Fibroblast of skin of abdomen (primary cell): Measurements from ENCODE around the gene SUPT3H.
"Not testable (repeated sequence)": the region's sequence is repeated elsewhere in the genome, so short reads cannot be mapped to it uniquely, and the experiment has no call there.

Experiments used
- DNase-seq: peaks from one replicate; pipeline ENCODE4 v3.0.0-alpha.2; 2013

The SUPT3H gene

DNA sequence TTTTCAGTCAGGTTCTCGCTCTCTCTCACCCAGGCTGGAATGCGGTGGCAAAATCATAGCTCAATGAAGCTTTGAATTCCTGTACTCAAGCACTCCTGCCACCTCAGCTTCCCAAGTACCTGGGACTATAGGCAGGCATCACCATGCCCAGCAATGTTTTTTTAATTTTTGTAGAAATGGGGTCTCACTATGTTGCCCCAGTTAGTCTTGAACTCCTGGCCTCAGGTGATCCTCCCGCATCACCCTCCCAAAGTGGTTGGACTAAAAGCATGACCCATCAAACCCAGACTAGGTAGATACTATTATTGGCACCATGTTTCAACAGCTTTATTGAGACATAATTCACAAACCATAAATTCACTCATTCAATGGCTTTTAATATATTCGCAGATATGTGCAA, 122.3 kb downstream of the SUPT3H start:
- no peak for DNase-seq

DNA sequence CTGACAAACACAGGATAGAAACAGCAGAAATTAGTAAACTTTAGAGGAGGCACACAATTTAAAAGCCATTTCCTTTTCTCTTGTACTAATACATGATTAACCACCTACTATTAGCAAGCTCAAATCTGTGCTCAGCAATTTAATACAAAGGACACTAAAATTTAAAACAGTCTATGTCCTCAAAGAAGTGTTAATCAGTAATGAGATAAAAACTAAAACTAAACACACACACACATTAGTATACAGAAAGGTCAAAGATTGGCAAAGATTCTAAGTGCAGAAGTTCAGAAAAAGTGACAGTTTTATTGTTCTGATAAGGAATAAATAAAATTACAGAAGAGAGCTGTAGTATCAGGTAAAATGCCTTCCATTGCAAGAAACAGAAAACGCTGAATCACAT, 123.5 kb downstream of the SUPT3H start:
- DNase-seq: no peak

DNA sequence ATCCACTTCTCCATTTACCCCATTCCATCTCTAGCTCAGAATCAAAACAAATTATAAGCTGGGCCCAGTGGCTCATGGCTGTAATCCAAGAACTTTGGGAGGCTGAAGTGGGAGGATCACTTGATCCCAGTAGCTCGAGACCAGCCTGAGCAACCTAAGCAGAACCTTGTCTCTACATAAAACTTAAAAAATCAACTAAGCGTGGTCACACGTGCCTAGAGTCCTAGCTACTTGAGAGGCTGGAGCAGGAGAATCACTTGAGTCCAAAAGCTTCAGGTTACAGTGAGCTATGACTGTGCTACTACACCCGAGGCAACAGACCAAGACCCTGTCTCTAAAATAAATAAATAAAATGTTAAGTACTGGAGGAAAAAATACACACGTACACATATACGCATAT, 124.3 kb downstream of the SUPT3H start:
- no peak for DNase-seq

DNA sequence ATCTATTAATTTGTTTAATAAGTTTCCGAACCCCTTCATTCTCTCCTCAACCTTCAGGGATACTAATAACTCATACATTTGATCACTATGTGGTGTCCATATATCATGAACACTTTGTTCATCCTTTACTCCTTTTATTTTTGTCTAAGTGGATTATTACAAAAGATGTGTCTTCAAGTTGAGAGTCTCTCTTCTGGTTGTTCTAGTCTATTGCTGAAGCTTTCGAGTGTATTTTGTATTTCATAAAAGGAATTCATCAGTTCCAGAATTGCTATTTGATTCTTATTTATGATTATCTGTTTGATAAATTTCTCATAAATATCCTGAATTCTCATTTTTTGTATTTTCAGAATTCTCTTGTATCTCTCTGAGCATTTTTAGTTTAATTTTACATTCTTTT, 146.1 kb downstream of the SUPT3H start:
- DNase-seq: no peak

GRCh38 chr6:45229416-45229815, 148.3 kb downstream of the SUPT3H start:
- DNase-seq: no peak

DNA sequence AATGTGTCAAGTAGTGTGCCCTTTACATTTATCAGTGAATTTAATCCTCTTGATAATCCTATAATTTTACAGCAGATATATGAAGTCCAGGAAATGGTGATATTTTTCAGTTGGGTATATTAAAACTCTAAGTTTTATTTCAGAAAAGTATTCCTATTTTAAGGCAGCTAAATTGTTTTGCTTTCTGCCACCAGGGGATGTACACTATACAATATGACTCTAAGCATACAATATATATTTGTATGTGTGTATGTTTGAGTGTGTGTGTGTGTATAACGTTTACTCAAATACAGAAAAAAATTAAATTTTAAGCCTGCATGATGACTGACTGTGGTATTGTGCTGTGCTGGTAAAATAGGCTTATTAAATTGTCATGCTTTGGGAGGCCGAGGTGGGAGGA, 151.7 kb downstream of the SUPT3H start:
- DNase-seq: no peak

DNA sequence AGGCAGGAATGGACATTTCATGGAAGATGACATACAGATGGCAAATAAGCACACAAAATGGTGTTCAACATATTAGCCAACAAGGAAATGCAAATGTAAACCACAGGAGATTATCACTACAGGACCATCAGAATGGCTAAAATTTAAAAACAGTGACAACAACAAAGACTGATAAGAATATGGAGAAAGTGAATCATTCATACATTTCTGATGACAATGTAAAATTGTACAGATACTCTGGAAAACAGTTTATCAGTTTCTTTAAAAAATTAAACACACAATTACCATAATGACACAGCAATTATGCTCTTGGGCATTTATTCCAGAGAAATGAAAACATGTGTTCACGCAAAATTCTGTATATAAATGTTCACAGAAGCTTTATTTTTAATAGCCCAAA, 155.4 kb downstream of the SUPT3H start:
- no peak for DNase-seq

GRCh38 chr6:45215759-45216158, 162.0 kb downstream of the SUPT3H start:
- DNase-seq: no peak

DNA sequence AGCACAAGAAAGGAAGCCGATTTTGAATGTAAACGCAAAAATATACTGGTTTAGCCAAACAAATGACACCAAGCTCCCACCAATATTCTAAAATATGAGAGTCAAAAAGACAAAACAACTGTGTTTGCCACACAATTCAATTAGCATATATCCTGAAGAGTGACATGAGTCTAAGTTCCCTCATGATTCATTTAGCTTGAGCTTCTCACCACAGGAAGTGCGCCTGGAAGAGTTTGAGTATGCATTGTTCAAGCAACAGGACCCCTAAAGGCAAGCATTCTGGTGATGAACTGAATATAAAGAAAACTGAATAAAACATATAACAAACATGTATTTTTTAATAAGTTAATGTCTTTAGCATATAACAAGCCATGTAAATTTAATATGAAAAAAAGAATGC, 164.8 kb downstream of the SUPT3H start:
- DNase-seq: no peak

GRCh38 chr6:45209762-45210161, 168.0 kb downstream of the SUPT3H start:
- no peak for DNase-seq

- DNase-seq: no peak
Observed at GRCh38 chr6:45206793-45207492, 170.8 kb downstream of the SUPT3H start.

- no peak for DNase-seq
Observed at GRCh38 chr6:45201484-45201883, 176.2 kb downstream of the SUPT3H start.

DNA sequence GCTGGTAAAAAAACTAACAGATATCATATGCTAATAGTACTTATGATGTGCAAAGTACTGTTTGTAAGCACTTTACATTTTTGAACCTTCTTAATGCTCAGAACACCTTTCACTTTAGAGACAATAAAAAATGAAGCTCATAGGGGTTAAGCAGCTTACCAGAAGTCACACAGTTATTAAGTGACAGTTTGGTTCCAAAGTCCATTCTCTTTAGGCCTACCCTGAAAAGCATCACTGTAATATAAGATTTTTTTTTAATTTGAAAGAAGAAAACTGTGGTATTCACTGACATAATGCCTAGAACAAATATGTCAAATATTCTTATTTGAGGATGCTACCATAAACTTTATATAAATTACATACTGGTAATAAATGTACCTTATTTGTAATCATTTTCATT, 177.2 kb downstream of the SUPT3H start:
- no peak for DNase-seq

DNA sequence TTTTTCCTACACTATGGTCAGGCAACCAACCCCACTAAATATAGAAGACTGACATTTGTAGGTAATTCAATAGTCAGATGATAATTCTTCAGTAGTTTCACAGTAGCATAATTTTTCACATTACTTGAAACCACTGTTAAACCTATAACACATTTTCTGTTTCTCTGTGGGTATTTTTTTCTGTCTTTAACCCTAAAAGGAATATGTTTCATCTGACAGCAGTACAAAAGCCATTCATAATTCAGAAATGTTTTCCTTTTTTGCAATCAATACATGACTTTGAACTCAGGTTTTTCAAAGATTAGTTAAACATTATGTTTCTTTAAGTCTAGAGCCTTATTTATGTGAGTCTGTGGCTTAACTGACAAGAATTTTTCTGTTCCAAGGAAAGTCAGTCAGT, 178.2 kb downstream of the SUPT3H start:
- DNase-seq: no peak

DNA sequence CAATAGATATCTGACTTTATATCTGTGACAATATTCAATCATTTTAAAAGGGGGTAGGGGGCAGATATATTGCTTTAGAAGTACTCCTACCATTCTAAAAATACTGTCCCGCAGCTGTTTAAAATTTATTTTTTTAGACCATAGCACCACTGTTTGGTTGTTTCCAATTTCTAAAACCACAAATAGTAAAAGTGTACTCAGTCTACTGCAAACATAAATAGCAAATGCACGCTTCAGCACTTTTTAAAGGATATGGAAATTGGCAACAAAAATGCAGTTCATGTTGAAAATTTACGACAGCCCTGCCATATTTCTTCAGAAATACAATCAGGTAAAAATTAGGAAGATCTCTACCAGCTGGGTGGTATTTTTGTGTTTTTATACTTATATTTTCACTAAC, 181.6 kb downstream of the SUPT3H start:
- no peak for DNase-seq

DNA sequence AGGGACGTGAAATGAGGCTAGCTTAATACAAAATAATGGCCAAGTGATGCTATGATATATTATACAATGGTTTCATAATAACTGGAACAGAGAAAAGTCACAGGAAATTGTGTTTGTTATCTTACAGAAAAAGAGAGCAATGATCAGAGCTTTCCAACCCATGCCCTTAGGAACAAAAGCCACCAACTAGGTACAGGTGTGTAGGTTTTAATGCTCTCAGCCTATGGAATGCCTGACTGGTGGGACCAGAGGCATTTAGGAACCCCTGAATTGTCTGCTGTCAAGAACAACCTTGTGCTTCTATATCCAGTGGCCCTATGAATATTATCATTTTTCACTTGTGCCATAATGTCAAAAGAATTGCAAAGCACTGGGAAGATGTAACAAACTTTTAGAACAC, 182.6 kb downstream of the SUPT3H start:
- DNase-seq: no peak

DNA sequence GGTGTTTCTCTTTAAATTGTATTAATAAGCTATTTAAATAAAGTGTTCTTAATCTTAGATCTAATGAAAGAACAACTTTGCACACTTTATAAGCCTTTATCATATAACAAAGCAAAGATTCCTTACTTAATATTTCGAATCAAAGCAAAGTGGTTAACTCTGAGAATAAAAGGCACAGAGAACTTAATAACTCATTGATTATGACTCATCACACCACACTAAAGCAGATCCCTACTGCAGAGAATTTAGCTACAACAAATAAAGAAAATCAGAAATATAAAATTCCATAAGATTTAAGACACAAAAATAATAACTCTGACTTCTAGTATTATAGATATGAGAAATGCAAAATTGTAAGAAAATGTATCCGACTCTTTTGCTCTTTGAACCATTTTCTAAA, 185.2 kb downstream of the SUPT3H start:
- no peak for DNase-seq

DNA sequence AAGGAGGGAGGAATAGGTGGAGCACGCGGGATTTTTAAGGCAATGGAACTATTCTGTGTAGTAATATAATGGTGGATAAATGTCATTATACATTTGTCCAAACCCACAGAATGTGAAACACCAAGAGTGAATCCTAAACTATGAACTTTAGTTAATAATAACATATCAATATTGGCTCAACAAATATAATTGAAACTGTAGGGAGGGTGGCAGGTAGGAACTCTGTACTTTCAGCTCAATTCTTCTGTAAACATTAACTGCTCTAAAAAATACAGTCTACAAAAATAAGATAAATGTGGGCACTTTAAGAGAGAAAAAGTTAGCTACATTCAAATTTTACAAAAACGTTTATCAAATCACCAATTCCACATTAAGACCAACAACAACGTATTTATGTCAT, 186.3 kb downstream of the SUPT3H start:
- DNase-seq: no peak

- DNase-seq: peak; percentile 64
Observed at GRCh38 chr6:45187836-45188235, 189.9 kb downstream of the SUPT3H start.

GRCh38 chr6:45185403-45186251, 192.1 kb downstream of the SUPT3H start:
- peak; percentile 26 for DNase-seq

DNA sequence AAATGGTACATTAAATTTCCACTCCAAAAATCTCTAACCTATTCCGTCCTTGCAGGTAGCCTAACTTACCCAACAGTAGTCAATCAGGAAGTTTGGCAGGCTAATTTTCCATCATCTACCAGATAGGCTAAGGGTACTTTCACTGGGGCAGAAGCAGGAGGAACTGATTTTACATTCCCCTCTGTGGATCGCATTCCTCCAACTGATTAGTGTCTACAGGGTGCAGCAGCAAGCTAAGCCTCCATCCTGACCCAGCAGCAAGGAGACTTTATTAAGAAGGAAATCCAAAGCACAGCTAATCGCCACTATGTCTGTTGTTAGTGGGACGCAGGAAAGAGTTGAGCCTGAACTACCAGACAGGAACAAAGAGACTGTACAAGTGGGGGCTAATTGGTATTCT, 192.8 kb downstream of the SUPT3H start:
- DNase-seq: no peak

DNA sequence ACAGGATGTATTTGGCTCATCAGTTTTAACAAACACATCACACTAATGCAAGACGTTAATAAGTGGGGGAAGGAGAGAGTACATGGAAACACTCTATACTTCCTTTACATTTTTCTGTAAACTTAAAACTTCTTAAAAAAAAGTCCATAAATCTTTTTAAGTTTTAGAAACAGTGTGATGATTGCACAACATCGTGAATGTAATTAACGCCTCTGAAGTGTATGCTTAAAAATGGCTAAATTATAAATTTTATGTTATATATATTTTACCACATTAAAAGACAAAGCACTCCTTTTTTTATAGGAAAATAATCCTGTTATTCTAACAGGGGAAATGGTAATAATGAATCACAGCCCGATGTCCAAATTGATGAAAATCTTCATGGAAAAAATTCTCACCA, 193.7 kb downstream of the SUPT3H start:
- no peak for DNase-seq

- DNase-seq: not testable (repeated sequence)
Observed at GRCh38 chr6:45176373-45176772, 201.4 kb downstream of the SUPT3H start.

GRCh38 chr6:45175272-45175671, 202.5 kb downstream of the SUPT3H start:
- no peak for DNase-seq
